GM21529 (cell line): ENCODE data around the gene HOXD12.

ENCODE experiments used
- ATAC-seq: cut with Tn5 transposase; IDR thresholded peaks from one replicate; pipeline ENCODE4 v1.9.1; 2021; ENCODE audit not compliant: unreplicated experiment

The HOXD12 gene

GRCh38 chr2:176118601-176119339, 19.2 kb downstream of the HOXD12 start:
- no peak for ATAC-seq

GRCh38 chr2:176120364-176121189, 21.0 kb downstream of the HOXD12 start:
- ATAC-seq: no peak

GRCh38 chr2:176121190-176122051, 21.8 kb downstream of the HOXD12 start:
- no peak for ATAC-seq

DNA sequence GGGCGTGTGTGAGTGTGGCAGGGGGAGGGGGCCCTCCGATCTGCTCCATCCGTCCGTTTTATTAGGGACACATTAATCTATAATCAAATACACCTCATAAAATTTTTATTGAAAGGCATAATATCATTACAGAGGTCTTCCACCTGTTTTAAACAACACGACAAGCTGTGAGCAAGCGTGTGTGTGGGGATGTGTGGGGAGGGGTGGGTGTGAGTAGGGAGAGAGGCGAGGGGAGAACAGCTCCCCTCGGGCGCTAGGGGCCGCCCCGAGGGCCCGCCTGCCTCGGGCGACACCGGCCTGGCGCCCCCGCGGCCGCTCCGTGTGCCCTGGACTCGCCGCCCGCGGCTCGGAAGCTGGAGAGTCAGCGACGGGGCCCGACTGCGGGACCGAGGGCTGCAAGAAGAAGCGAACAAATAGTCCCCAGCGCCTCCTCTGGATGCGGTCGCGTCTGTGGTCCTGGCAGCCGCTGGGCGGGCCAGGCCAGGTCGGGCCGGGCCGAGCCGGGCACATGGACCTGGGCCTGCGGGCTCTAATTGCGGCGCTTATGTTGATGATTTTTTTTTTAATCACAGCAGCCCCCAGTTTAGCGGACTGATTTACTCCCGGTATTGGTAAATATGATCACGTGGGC, 22.6 kb downstream of the HOXD12 start:
- no peak for ATAC-seq

DNA sequence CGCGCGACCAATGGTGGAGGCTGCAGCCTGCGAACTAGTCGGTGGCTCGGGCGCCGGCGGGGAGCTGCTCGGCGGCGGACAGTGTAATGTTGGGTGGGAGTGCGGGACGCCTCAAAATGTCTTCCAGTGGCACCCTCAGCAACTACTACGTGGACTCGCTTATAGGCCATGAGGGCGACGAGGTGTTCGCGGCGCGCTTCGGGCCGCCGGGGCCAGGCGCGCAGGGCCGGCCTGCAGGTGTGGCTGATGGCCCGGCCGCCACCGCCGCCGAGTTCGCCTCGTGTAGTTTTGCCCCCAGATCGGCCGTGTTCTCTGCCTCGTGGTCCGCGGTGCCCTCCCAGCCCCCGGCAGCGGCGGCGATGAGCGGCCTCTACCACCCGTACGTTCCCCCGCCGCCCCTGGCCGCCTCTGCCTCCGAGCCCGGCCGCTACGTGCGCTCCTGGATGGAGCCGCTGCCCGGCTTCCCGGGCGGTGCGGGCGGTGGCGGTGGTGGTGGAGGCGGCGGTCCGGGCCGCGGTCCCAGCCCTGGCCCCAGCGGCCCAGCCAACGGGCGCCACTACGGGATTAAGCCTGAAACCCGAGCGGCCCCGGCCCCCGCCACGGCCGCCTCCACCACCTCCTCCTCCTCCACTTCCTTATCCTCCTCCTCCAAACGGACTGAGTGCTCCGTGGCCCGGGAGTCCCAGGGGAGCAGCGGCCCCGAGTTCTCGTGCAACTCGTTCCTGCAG, 23.3 kb downstream of the HOXD12 start, which contains the start of gene HOXD9:
TSS of gene HOXD9 (plus strand) at position 37 of the 728 bp plus-strand sequence. CDS start at position 87, 50 bp downstream.
- no peak for ATAC-seq

DNA sequence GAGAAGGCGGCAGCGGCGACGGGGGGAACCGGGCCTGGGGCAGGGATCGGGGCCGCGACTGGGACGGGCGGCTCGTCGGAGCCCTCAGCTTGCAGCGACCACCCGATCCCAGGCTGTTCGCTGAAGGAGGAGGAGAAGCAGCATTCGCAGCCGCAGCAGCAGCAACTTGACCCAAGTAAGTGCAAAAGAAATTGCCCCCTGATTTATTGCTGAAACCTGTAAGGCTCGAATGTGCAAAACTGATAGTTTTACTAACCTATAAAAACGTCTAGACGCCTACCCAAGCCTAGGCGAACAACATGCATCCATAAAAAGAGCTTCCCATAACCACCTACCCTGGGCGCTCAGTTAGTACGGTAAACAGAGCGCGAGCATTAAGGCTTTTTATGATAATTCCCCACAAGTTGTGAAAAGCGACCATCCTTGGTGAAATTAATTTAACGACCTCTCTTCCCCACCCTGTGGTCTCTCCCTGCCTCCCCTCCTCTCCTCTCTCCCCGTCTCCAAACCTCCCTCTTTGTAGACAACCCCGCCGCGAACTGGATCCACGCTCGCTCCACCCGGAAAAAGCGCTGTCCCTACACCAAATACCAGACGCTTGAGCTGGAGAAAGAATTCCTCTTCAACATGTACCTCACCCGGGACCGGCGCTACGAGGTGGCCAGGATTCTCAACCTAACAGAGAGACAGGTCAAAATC, 24.0 kb downstream of the HOXD12 start:
- ATAC-seq: no peak

- no peak for ATAC-seq
Measured at GRCh38 chr2:176124110-176124946, 24.7 kb downstream of the HOXD12 start.

GRCh38 chr2:176124947-176125771, 25.6 kb downstream of the HOXD12 start:
- no peak for ATAC-seq

DNA sequence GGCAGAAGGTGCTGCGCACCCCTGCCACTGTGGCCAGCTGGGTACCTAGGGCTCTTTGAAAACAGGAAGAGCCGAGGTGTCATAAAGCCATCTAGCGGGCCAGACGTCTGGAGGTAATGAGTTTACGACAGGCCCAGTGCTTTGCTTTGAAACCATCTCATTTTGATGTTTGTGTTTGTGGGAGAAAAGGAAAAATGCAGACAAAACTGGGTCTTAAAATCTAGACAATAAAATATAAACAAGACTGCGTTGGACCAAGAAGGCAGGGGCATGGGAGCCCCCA, 26.1 kb downstream of the HOXD12 start:
- no peak for ATAC-seq

GRCh38 chr2:176126929-176127773, 27.6 kb downstream of the HOXD12 start:
- no peak for ATAC-seq

GRCh38 chr2:176127774-176128072, 28.1 kb downstream of the HOXD12 start:
- no peak for ATAC-seq

- ATAC-seq: no peak
Measured at GRCh38 chr2:176128172-176128981, 28.8 kb downstream of the HOXD12 start.

GRCh38 chr2:176128982-176129796, 29.6 kb downstream of the HOXD12 start, which contains the start of gene HOXD8:
TSS of gene HOXD8 (plus strand) at chr2:176129705. CDS start at chr2:176130367, 662 bp downstream.
- no peak for ATAC-seq

GRCh38 chr2:176129813-176130146, 30.2 kb downstream of the HOXD12 start:
- no peak for ATAC-seq

DNA sequence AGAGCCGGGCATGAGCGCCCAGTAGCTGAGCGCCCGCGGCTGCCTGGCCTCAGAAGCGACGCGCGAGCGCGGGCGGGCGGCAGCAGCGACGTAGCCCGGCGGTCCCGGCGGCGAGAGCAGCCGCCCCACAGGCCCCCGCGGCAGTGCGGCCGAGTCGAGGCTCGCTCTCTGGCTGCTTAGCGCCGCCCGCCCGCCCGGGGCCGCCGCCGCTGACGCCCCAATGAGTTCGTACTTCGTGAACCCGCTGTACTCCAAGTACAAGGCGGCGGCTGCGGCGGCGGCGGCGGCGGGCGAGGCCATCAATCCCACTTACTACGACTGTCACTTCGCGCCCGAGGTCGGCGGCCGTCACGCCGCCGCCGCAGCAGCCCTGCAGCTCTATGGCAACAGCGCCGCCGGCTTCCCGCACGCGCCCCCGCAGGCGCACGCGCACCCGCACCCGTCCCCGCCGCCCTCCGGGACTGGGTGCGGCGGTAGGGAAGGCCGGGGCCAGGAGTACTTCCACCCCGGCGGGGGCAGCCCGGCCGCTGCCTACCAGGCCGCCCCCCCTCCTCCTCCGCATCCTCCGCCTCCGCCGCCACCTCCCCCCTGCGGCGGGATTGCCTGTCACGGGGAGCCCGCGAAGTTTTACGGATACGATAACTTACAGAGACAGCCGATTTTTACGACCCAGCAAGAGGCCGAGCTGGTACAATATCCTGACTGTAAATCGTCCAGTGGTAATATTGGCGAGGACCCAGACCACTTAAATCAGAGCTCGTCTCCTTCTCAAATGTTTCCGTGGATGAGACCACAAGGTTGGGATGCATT, 30.8 kb downstream of the HOXD12 start:
- no peak for ATAC-seq
